Cardiac fibroblast (primary cell): ENCODE results near the gene FAM174B.

Source experiments
- DNase-seq, 2 donors: peaks; one replicate each; pipeline versions ENCODE4 v3.0.0 to v3.0.0-alpha.2; 2010; ENCODE audit warnings: low read depth in 2 of 2
- H3K4me3 ChIP-seq, 2 donors: replicated peaks in 1 of 2; 1 replicate in 1 of 2; 2 replicates in 1 of 2; pipeline ENCODE4 v1.5.1; 2011; ENCODE audit warnings: low read depth in 2 of 2, low read length in 2 of 2, mild to moderate bottlenecking in 2 of 2, moderate library complexity in 1 of 2
- CTCF ChIP-seq: IDR thresholded peaks from one replicate; pipeline ENCODE4 v1.5.1; 2011; ENCODE audit warnings: low read depth, mild to moderate bottlenecking, low read length, inconsistent platforms

Gene FAM174B

GRCh38 chr15:92603278-92603677 lies 52.3 kb downstream of the FAM174B start:
- TF ChIP-seq CTCF = no peak
- DNase-seq = no peak
- no peak overlapping the region for H3K4me3 ChIP-seq

DNA sequence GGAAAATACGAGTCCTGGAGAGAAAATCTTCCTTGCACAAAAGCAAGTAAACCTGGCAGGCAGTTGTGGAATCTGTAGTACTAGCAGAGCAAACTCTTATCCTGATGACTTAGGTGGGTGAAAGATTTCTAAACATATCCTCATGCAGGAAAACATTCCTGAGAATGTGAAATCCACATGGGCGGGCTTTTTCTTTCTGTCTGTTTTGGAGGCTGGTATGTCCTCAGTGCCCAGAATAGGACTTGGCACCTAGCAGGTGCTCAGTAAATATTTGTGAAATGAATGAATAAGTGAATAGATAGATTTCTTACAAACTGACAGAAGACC lies 53.3 kb downstream of the FAM174B start:
- no peak overlapping the region for H3K4me3 ChIP-seq
- TF ChIP-seq CTCF = no peak
- DNase-seq = no peak

- TF ChIP-seq CTCF = no peak
- no peak overlapping the region for H3K4me3 ChIP-seq
- DNase-seq = no peak
Observed at GRCh38 chr15:92601592-92602266, 53.8 kb downstream of the FAM174B start.

DNA sequence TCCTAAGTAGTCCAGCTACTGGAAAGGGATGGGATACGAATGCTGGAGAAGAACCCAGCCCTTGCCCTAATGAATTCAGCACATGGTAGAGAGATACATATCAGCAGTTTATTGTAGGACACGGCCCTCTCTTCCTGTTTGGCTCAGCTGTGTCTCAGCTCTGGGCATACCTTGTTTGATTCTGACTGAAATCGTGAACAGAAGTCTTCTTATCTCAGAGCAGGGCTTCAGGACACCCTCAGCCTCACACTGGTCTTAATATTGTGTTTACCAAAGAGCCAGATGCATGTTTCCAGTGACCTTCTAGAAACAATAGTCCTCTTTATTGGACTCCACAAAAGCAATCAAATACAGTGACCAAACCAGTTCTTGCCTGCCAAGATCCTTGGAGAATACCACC lies 54.7 kb downstream of the FAM174B start:
- DNase-seq = no peak
- H3K4me3 ChIP-seq = no peak overlapping the region
- no peak for TF ChIP-seq CTCF

- DNase-seq = peak; percentile 6 to 89
- no peak for TF ChIP-seq CTCF
Observed at GRCh38 chr15:92599394-92599970, 56.1 kb downstream of the FAM174B start.

DNA sequence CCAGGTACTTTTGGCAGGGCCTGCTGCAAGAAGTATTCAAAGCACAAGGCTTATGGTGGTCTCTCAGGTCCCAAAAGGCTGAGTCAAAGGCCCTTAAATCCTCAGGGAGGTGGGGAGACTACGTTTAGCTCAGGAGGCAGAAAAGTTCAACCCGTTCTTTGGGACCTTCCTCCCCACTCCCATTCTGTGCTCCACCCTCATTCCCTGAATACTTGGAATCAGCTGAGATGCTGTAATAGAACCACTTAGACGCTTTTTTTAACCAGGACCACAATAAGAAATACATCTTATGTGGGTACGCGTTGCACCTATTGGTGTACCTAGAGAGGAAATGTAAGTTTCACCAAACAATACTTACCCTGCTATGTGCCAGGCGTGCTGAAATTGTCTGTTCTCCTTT lies 58.0 kb downstream of the FAM174B start:
- no peak for TF ChIP-seq CTCF
- no peak overlapping the region for H3K4me3 ChIP-seq
- DNase-seq = no peak

More at GRCh38 chr15:92599394-92599970, 56.1 kb downstream of the FAM174B start:
- H3K4me3 ChIP-seq = no peak overlapping the region

DNA sequence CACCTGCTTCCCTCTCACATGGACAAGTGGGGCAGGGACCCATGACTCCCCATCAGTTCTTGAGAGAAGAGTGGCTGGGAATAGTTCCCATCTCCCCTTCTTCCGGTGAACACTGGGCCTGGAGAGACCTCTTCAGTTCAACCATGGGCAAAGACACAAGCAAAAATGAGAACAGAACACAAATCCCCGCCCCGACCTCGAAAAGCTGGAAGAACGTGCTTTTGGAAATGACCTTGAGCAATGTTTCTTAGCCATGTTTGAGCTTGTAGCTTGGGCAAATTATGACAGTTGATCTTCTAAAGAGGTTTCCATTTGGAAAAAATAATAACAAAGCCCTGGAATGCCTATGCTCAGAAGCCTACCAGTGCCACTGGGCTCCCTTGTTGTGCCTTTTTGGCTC lies 59.0 kb downstream of the FAM174B start:
- no peak overlapping the region for H3K4me3 ChIP-seq
- no peak for TF ChIP-seq CTCF
- DNase-seq = no peak
